ENCODE data around the gene HMCN1.

DNA sequence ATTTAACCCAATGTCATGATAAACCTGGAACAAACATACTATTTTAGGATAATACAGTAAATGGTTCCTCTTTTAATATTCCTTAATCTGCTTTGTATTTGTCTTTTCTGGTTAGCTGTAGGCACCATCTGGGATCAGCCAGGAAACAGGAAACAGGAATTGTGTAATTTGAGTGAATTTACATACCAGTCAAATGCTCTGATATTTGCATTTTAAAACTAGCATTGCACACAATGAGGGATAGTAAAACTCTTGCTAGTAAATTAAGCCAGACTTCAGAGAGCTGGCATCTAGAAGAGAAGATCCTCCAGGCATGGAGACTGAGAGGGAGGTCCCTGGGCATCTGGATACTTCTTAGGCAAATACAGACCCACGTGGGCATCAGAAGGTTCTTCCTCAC lies 103.5 kb downstream of the HMCN1 start:
- TF ChIP-seq MAX (IDR thresholded peaks at IDR 0.05) (no peak), RAD21 (IDR thresholded peaks at IDR 0.05) (no peak)
- TF ChIP-seq, protein P1, sequence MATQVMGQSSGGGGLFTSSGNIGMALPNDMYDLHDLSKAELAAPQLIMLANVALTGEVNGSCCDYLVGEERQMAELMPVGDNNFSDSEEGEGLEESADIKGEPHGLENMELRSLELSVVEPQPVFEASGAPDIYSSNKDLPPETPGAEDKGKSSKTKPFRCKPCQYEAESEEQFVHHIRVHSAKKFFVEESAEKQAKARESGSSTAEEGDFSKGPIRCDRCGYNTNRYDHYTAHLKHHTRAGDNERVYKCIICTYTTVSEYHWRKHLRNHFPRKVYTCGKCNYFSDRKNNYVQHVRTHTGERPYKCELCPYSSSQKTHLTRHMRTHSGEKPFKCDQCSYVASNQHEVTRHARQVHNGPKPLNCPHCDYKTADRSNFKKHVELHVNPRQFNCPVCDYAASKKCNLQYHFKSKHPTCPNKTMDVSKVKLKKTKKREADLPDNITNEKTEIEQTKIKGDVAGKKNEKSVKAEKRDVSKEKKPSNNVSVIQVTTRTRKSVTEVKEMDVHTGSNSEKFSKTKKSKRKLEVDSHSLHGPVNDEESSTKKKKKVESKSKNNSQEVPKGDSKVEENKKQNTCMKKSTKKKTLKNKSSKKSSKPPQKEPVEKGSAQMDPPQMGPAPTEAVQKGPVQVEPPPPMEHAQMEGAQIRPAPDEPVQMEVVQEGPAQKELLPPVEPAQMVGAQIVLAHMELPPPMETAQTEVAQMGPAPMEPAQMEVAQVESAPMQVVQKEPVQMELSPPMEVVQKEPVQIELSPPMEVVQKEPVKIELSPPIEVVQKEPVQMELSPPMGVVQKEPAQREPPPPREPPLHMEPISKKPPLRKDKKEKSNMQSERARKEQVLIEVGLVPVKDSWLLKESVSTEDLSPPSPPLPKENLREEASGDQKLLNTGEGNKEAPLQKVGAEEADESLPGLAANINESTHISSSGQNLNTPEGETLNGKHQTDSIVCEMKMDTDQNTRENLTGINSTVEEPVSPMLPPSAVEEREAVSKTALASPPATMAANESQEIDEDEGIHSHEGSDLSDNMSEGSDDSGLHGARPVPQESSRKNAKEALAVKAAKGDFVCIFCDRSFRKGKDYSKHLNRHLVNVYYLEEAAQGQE (IDR thresholded peaks at IDR 0.05) = no peak

All from liver (tissue), 2 donors.